Esophagus squamous epithelium (tissue), 4 donors: Measurements from ENCODE around the gene KIF1B.

Experiments
- POLR2A ChIP-seq, 4 donors: fragments of 450-650 bp; IDR thresholded peaks; one replicate each; pipeline ENCODE4 v1.6.1; 2017; ENCODE audit warnings: antibody characterized with exemption in 4 of 4, mild to moderate bottlenecking in 4 of 4, moderate library complexity in 3 of 4
- TF ChIP-seq, protein P1 (sequence below), 6 experiments: fragments of 450-650 bp in 4 of 6; fragments of 200-600 bp in 2 of 6; sonication (generic) in 2 of 6; IDR thresholded peaks; one replicate each; pipeline ENCODE4 v1.5.1; 2016 to 2019; ENCODE audit warnings: antibody characterized with exemption in 6 of 6, mild to moderate bottlenecking in 4 of 6, moderate library complexity in 4 of 6

DNA sequence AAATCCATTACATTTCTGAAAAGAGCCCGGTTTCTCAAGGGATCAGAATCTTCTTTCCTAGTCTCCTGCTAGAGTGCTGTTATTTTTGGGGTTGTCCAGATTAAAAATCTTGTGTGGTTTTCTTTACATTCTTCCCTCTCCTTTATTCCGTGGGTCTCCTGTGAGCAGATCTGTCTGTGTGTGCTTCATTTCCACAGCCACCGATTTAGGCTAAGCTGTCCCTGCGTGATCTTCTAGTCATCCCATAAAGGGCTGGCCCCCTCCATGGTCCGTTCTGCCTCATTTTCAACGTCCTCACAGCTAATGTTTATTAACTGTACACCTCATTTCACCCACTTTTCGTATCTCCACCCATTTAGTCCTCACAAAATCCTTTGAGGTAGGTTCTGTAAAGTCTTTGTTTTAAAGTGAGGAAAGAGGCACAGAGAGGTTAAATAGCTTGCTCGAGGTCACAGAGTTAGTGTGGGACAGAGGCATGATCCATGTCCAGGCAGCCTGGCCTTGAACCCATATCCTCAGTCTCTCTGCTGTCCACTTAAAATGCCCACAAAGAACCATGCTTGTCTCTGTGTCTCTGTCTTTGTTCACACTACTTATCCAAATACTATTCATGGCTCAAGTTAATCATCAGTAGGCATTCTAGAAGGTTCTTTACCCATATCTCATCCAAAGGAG lies 38.2 kb upstream of the KIF1B start:
- no peak for TF ChIP-seq POLR2A (IDR thresholded peaks at IDR 0.05)
- TF ChIP-seq, protein P1, sequence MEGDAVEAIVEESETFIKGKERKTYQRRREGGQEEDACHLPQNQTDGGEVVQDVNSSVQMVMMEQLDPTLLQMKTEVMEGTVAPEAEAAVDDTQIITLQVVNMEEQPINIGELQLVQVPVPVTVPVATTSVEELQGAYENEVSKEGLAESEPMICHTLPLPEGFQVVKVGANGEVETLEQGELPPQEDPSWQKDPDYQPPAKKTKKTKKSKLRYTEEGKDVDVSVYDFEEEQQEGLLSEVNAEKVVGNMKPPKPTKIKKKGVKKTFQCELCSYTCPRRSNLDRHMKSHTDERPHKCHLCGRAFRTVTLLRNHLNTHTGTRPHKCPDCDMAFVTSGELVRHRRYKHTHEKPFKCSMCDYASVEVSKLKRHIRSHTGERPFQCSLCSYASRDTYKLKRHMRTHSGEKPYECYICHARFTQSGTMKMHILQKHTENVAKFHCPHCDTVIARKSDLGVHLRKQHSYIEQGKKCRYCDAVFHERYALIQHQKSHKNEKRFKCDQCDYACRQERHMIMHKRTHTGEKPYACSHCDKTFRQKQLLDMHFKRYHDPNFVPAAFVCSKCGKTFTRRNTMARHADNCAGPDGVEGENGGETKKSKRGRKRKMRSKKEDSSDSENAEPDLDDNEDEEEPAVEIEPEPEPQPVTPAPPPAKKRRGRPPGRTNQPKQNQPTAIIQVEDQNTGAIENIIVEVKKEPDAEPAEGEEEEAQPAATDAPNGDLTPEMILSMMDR (IDR thresholded peaks at IDR 0.05): no peak
